Measurements from ENCODE around the gene CD207. TPM values are rescaled to one million over a fixed set of nuclear protein-coding genes. Genes with fewer than 3 reads are reported as not detected.

The CD207 gene
- total and polyA plus RNA-seq, 4 donors = not detected

DNA sequence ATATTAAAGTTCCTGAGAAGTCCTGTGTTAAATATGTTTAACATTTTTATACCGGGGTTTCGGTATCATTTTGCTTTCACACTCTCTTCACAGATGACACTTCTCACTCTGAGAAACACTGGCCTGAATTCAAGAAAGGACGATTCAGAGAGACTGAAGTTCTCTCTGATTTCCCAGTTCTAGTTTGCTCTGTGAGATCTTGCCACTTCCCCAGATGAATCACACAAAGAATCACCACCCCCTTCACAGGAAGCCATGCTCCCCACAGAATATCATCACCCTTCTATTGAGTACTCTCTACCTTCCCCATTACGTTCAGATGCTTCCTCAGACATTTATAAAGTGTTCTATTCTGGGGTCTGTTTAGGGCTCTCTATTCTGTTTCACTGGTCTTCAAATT, 16.1 kb upstream of the CD207 start:
- DNase-seq (ENCODE audit: low spot score) = no peak
- Histone ChIP-seq H3K4me1 (ENCODE audit: control insufficient read depth in 4 of 4, insufficient read depth in 4 of 4, low read length in 3 of 4) (no peaks in the 10 kb centered on the region), H3K9ac (ENCODE audit: low read depth in 1 of 2, low read length in 2 of 2) (no peak overlapping the region), H3K4me3 (ENCODE audit: low read depth in 1 of 3, low read length in 3 of 3) (no peak overlapping the region), H3K9me3 (ENCODE audit: control insufficient read depth in 4 of 4, low read length in 3 of 4) (no peaks in the 10 kb centered on the region), H3K27me3 (ENCODE audit: control insufficient read depth in 4 of 4, insufficient read depth in 4 of 4, low read length in 3 of 4) (peaks cover 0 to 2% (median under 1%) of the 10 kb centered on the region in 4 donors), H3K36me3 (ENCODE audit: control insufficient read depth in 4 of 4, insufficient read depth in 3 of 4, low read depth in 1 of 4, low read length in 3 of 4) (no peaks in the 10 kb centered on the region), H3K27ac (ENCODE audit: low read depth in 1 of 2, low read length in 2 of 2) (no peak overlapping the region)
- WGBS = 58% methylated on average over 4 of the region's 4 CpGs
- TF ChIP-seq, protein P1, sequence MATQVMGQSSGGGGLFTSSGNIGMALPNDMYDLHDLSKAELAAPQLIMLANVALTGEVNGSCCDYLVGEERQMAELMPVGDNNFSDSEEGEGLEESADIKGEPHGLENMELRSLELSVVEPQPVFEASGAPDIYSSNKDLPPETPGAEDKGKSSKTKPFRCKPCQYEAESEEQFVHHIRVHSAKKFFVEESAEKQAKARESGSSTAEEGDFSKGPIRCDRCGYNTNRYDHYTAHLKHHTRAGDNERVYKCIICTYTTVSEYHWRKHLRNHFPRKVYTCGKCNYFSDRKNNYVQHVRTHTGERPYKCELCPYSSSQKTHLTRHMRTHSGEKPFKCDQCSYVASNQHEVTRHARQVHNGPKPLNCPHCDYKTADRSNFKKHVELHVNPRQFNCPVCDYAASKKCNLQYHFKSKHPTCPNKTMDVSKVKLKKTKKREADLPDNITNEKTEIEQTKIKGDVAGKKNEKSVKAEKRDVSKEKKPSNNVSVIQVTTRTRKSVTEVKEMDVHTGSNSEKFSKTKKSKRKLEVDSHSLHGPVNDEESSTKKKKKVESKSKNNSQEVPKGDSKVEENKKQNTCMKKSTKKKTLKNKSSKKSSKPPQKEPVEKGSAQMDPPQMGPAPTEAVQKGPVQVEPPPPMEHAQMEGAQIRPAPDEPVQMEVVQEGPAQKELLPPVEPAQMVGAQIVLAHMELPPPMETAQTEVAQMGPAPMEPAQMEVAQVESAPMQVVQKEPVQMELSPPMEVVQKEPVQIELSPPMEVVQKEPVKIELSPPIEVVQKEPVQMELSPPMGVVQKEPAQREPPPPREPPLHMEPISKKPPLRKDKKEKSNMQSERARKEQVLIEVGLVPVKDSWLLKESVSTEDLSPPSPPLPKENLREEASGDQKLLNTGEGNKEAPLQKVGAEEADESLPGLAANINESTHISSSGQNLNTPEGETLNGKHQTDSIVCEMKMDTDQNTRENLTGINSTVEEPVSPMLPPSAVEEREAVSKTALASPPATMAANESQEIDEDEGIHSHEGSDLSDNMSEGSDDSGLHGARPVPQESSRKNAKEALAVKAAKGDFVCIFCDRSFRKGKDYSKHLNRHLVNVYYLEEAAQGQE (IDR thresholded peaks at IDR 0.05) = no peak
- TF ChIP-seq RXRA (IDR thresholded peaks at IDR 0.05) (no peak), FOXA1 (IDR thresholded peaks at IDR 0.05) (no peak), HNF4G (IDR thresholded peaks at IDR 0.05) (no peak), SP1 (IDR thresholded peaks at IDR 0.05) (no peak), RAD21 (IDR thresholded peaks at IDR 0.05) (no peak), YY1 (IDR thresholded peaks at IDR 0.05) (no peak), TAF1 (conservative IDR thresholded peaks at IDR 0.05) (no peak), JUND (IDR thresholded peaks at IDR 0.05) (no peak), FOXA2 (IDR thresholded peaks at IDR 0.05) (no peak)
- TF ChIP-seq, protein P2, sequence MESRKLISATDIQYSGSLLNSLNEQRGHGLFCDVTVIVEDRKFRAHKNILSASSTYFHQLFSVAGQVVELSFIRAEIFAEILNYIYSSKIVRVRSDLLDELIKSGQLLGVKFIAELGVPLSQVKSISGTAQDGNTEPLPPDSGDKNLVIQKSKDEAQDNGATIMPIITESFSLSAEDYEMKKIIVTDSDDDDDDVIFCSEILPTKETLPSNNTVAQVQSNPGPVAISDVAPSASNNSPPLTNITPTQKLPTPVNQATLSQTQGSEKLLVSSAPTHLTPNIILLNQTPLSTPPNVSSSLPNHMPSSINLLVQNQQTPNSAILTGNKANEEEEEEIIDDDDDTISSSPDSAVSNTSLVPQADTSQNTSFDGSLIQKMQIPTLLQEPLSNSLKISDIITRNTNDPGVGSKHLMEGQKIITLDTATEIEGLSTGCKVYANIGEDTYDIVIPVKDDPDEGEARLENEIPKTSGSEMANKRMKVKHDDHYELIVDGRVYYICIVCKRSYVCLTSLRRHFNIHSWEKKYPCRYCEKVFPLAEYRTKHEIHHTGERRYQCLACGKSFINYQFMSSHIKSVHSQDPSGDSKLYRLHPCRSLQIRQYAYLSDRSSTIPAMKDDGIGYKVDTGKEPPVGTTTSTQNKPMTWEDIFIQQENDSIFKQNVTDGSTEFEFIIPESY (IDR thresholded peaks at IDR 0.05) = no peak
- TF ChIP-seq, protein P3, sequence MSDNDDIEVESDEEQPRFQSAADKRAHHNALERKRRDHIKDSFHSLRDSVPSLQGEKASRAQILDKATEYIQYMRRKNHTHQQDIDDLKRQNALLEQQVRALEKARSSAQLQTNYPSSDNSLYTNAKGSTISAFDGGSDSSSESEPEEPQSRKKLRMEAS (IDR thresholded peaks at IDR 0.05) = no peak
- TF ChIP-seq, protein P4, sequence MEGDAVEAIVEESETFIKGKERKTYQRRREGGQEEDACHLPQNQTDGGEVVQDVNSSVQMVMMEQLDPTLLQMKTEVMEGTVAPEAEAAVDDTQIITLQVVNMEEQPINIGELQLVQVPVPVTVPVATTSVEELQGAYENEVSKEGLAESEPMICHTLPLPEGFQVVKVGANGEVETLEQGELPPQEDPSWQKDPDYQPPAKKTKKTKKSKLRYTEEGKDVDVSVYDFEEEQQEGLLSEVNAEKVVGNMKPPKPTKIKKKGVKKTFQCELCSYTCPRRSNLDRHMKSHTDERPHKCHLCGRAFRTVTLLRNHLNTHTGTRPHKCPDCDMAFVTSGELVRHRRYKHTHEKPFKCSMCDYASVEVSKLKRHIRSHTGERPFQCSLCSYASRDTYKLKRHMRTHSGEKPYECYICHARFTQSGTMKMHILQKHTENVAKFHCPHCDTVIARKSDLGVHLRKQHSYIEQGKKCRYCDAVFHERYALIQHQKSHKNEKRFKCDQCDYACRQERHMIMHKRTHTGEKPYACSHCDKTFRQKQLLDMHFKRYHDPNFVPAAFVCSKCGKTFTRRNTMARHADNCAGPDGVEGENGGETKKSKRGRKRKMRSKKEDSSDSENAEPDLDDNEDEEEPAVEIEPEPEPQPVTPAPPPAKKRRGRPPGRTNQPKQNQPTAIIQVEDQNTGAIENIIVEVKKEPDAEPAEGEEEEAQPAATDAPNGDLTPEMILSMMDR (IDR thresholded peaks at IDR 0.05; ENCODE audit: low read depth, low read length, missing input control) = no peak

DNA sequence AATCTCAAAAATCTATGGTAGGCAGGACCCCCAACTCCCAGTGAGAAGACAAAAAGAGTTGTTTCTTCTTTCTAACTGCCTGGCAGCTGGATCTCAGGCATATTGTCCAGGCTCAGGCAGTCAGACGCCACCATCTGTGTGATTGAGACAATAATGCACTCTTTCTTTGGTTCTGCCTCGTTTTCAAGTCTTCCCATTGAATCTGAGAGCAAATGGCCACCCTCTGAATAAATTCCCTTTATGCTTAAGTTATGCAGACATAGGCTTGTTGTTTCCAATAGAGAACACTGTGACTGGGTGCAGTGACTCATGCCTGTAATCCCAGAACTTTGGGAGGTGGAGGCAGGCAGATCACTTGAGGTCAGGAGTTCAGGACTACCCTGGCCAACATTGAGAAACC, 15.3 kb upstream of the CD207 start:
- WGBS = 40% methylated on average over 2 of the region's 2 CpGs
- no peak overlapping the region for H3K9ac ChIP-seq (ENCODE audit: low read depth in 1 of 2, low read length in 2 of 2)

More for the DNA sequence above, 15.3 kb upstream of the CD207 start:
- no peak for TF ChIP-seq SP1 (IDR thresholded peaks at IDR 0.05)
- no peak overlapping the region for H3K4me3 ChIP-seq (ENCODE audit: low read depth in 1 of 3, low read length in 3 of 3)
- H3K36me3 ChIP-seq (ENCODE audit: control insufficient read depth in 4 of 4, insufficient read depth in 3 of 4, low read depth in 1 of 4, low read length in 3 of 4) = no peaks in the 10 kb centered on the region
- DNase-seq (ENCODE audit: low spot score) = no peak
- no peaks in the 10 kb centered on the region for H3K9me3 ChIP-seq (ENCODE audit: control insufficient read depth in 4 of 4, low read length in 3 of 4)
- no peaks in the 10 kb centered on the region for H3K4me1 ChIP-seq (ENCODE audit: control insufficient read depth in 4 of 4, insufficient read depth in 4 of 4, low read length in 3 of 4)
- H3K27me3 ChIP-seq (ENCODE audit: control insufficient read depth in 4 of 4, insufficient read depth in 4 of 4, low read length in 3 of 4) = peaks cover 0 to 2% (median under 1%) of the 10 kb centered on the region in 4 donors
- H3K27ac ChIP-seq (ENCODE audit: low read depth in 1 of 2, low read length in 2 of 2) = no peak overlapping the region

Data from liver (tissue), 9 donors.